ENCODE results near the gene MKNK2.
"Not testable (repeated sequence)": the region's sequence is repeated elsewhere in the genome, so short reads cannot be mapped to it uniquely, and the experiment has no call there.

MKNK2 gene

DNA sequence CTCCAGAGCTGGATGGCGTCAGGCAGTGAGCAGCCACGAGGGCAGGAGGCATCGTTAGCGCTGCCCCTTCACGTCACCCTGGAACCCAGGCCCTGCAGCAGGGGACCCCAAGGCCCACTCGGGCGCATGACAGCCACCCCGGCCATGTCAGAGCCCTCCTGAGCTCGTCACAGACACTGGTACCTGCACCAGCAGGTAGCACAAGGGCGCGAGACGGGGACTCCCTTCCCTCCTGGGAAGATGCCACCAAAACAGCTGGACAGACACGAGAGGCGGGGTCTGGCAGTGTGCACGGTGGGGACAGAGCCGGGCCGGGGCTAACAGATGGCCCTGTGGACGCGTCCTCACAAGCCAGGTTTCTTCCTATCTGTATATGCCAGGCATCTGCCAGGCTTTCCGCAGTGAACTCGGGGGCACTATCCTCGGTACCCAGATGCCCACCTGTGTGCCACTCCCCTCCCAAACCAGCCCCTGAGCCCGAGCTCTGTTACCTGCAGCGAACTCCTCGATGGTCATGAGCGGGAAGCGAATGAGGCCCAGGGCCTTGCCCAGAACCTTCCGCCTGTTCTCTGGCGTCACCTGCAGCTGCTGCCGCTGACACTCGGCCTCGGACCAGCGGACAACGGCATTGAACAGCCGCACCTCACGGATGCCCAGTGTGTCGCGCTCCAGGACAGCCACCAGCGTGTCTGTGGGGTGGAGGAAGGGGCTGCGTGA, 61.4 kb downstream of the MKNK2 start:
- no peak for DNase-seq

DNA sequence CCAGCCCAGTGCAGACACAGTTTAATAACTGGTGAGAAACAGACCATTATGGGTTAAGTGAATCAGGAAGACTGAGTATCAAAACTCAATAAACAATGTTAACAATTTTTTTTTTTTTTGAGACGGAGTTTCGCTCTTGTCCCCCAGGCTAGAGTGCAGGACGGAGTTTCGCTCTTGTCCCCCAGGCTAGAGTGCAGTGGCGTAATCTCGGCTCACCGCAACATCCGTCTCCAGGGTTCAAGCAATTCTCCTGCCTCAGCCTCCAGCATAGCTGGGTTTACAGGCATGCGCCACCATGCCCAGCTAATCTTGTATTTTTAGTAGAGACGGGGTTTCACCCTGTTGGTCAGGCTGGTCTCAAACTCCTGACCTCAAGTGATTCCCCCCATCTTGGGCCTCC, 62.6 kb downstream of the MKNK2 start:
- not testable (repeated sequence) for DNase-seq
